OCI-LY7 (cell line): Measurements from ENCODE around the gene ATP2C2. TPM values are rescaled to one million over a fixed set of nuclear protein-coding genes. Genes with fewer than 3 reads are reported as not detected.

Source experiments
- BruUV-seq: library from RNA; stranded (reverse); fragments of 400-500 nt; replicated peaks from 2 replicates; lab custom pipeline; 2021; lab: Mats Ljungman, UMichigan
- CTCF ChIA-PET: fragments of 300-600 bp; sonication (Branson Sonifier 250); formaldehyde crosslinking; loops from one replicate; lab custom pipeline; 2022; ENCODE audit warnings: antibody characterized with exemption; ENCODE audit not compliant: unreplicated experiment; lab: Charles Lee
- POLR2A ChIA-PET: fragments of 300-600 bp; sonication (Branson Sonifier 250); formaldehyde crosslinking; loops from one replicate; lab custom pipeline; 2022; ENCODE audit warnings: antibody characterized with exemption; lab: Charles Lee
- DNase-seq: peaks from one replicate; pipeline ENCODE4 v3.0.0-alpha.2; 2015; ENCODE audit warnings: low spot score
- H2AFZ ChIP-seq: fragments of 200-600 bp; sonication (generic), shearing (Covaris generic); 2 replicates; pipeline ENCODE4 v1.6.1; 2014; ENCODE audit warnings: mild to moderate bottlenecking, antibody characterized with exemption, low read length, moderate library complexity
- H3K27ac ChIP-seq: fragments of 200-600 bp; sonication (generic); 2 replicates; pipeline ENCODE4 v1.5.1; 2014; ENCODE audit warnings: mixed run types, low read depth, mild to moderate bottlenecking, moderate library complexity, low read length, inconsistent platforms; ENCODE audit not compliant: poor library complexity, severe bottlenecking
- H3K36me3 ChIP-seq: fragments of 200-600 bp; sonication (generic); 2 replicates; pipeline ENCODE4 v1.6.1; 2014; ENCODE audit warnings: mild to moderate bottlenecking, antibody characterized with exemption, low read length, moderate library complexity, mixed read lengths; ENCODE audit not compliant: insufficient read depth
- H3K4me1 ChIP-seq: fragments of 200-600 bp; sonication (generic); 2 replicates; pipeline ENCODE4 v1.5.1; 2014; ENCODE audit warnings: mild to moderate bottlenecking, low read length; ENCODE audit not compliant: insufficient read depth, poor library complexity, severe bottlenecking
- H3K4me2 ChIP-seq: fragments of 200-600 bp; sonication (generic); 2 replicates; pipeline ENCODE4 v1.6.1; 2014; ENCODE audit warnings: mild to moderate bottlenecking, low read length
- H3K4me3 ChIP-seq: fragments of 200-600 bp; sonication (generic); 2 replicates; pipeline ENCODE4 v1.5.1; 2014; ENCODE audit warnings: mild to moderate bottlenecking, low read depth, low read length; ENCODE audit not compliant: poor library complexity, severe bottlenecking
- H3K79me2 ChIP-seq: fragments of 200-600 bp; sonication (generic); 2 replicates; pipeline ENCODE4 v1.6.1; 2016; ENCODE audit warnings: low read depth, mild to moderate bottlenecking, low read length, moderate library complexity, mixed read lengths; ENCODE audit not compliant: insufficient read depth
- H3K9me2 ChIP-seq: fragments of 200-600 bp; sonication (generic); 2 replicates; pipeline ENCODE4 v1.6.1; 2016; ENCODE audit warnings: mild to moderate bottlenecking, low read length, mixed read lengths; ENCODE audit not compliant: insufficient read depth
- H3K9me3 ChIP-seq: fragments of 200-600 bp; sonication (generic); 2 replicates; pipeline ENCODE4 v1.6.1; 2014; ENCODE audit warnings: mild to moderate bottlenecking, mixed run types, low read length, mixed read lengths
- H4K20me1 ChIP-seq: fragments of 200-600 bp; sonication (generic); 2 replicates; pipeline ENCODE4 v1.6.1; 2014; ENCODE audit warnings: mild to moderate bottlenecking, antibody characterized with exemption, low read length, moderate library complexity, mixed read lengths; ENCODE audit not compliant: insufficient read depth
- CTCF ChIP-seq: fragments of 200-600 bp; sonication (generic); conservative IDR thresholded peaks from 2 replicates; pipeline ENCODE4 v1.5.1; 2014; ENCODE audit warnings: mild to moderate bottlenecking, antibody characterized with exemption, low read length, moderate library complexity, mixed read lengths
- EZH2phosphoT487 ChIP-seq: fragments of 200-600 bp; sonication (generic); IDR thresholded peaks from 2 replicates; pipeline ENCODE4 v1.6.1; 2018; ENCODE audit warnings: low read depth, borderline replicate concordance, mild to moderate bottlenecking, mixed run types, antibody characterized with exemption, low read length, moderate library complexity, mixed read lengths
- intact Hi-C: fragments of 100-400 bp; cut with micrococcal nuclease; formaldehyde crosslinking; loops from one replicate; pipeline ENCODE4 v1.10.0; 2022; ENCODE audit not compliant: unreplicated experiment
- total RNA-seq, 2 experiments: library from RNA; depleted of rRNA in 1 of 2; stranded (reverse); fragments of >200 nt in 1 of 2; shearing (Covaris generic) in 1 of 2; gene quantifications; 2 replicates each; pipeline ENCODE4 v1.2.3, GENCODE V29; 2014 to 2022

ATP2C2 gene
- total RNA-seq, 2 experiments from 2014 or later, result 0.66 TPM; not detected in 1

GRCh38 chr16:84483882-84484565 lies 115.7 kb downstream of the ATP2C2 start:
- Histone ChIP-seq H2AFZ (no peak overlapping the region), H3K9me3 (no peaks in the 10 kb centered on the region), H3K4me3 (no peak overlapping the region), H3K9me2 (no peaks in the 10 kb centered on the region), H3K36me3 (no peaks in the 10 kb centered on the region), H3K27ac (no peak overlapping the region), H3K4me1 (no peaks in the 10 kb centered on the region), H3K4me2 (no peak overlapping the region), H3K79me2 (no peaks in the 10 kb centered on the region), H4K20me1 (no peaks in the 10 kb centered on the region)
- no TSS peak for BruUV-seq
- ChIA-PET CTCF (no interaction called here), POLR2A (interaction anchor here (0.6 kb wide), 1 partner anchor 25 kb away, joined by 4 read pairs; no protein-coding TSS in a partner anchor)
- intact Hi-C loops, result loop anchor here (1.0 kb wide), 1 partner anchor 207 kb away; no protein-coding TSS in a partner anchor
- TF ChIP-seq CTCF (no peak), EZH2phosphoT487 (no peak)
- DNase-seq, result no peak

- Histone ChIP-seq H3K4me1 (no peaks in the 10 kb centered on the region), H3K9me2 (no peaks in the 10 kb centered on the region), H3K4me3 (no peak overlapping the region), H3K79me2 (no peaks in the 10 kb centered on the region), H3K27ac (no peak overlapping the region), H4K20me1 (no peaks in the 10 kb centered on the region), H3K36me3 (no peaks in the 10 kb centered on the region), H3K4me2 (no peak overlapping the region), H3K9me3 (no peaks in the 10 kb centered on the region), H2AFZ (no peak overlapping the region)
- no peak for TF ChIP-seq EZH2phosphoT487
- peak; percentile 86 for TF ChIP-seq CTCF
- POLR2A ChIA-PET, result no interaction called here
- CTCF ChIA-PET, result no interaction called here
- no TSS peak for BruUV-seq
- peak; percentile 32 for DNase-seq
- intact Hi-C loops, result loop anchor here (1.0 kb wide), 1 partner anchor 207 kb away; no protein-coding TSS in a partner anchor
These were observed 116.4 kb downstream of the ATP2C2 start for GRCh38 chr16:84484579-84485254.
